ENCODE data around the gene GNB4. TPM values are rescaled to one million over a fixed set of nuclear protein-coding genes. Genes with fewer than 3 reads are reported as not detected.

Gene GNB4
- total RNA-seq, 1 donor from 2014 or later = 18.7 TPM

GRCh38 chr3:179414804-179415203 is 36.5 kb downstream of the GNB4 start:
- Mint-ChIP-seq H3K9me3 (no peaks in the 10 kb centered on the region), H3K27me3 (ENCODE audit: low read depth) (no peaks in the 10 kb centered on the region), H3K4me3 (no peak overlapping the region), H3K27ac (no peak overlapping the region), H3K36me3 (peaks cover 16% of the 10 kb centered on the region), H3K4me1 (no peaks in the 10 kb centered on the region)
- no peak for TF ChIP-seq CTCF (IDR thresholded peaks at IDR 0.05; ENCODE audit: unreplicated experiment)
- no peak for DNase-seq (ENCODE audit: low spot score in 2 of 2, unreplicated experiment in 2 of 2)

GRCh38 chr3:179410999-179411398 is 40.3 kb downstream of the GNB4 start:
- Mint-ChIP-seq H3K27ac (no peak overlapping the region), H3K4me1 (no peaks in the 10 kb centered on the region), H3K36me3 (peaks cover 9% of the 10 kb centered on the region), H3K9me3 (no peaks in the 10 kb centered on the region), H3K27me3 (ENCODE audit: low read depth) (no peaks in the 10 kb centered on the region), H3K4me3 (no peak overlapping the region)
- no peak for TF ChIP-seq CTCF (IDR thresholded peaks at IDR 0.05; ENCODE audit: unreplicated experiment)
- DNase-seq (ENCODE audit: low spot score in 2 of 2, unreplicated experiment in 2 of 2) = no peak

GRCh38 chr3:179410331-179410730 is 40.9 kb downstream of the GNB4 start:
- no peaks in the 10 kb centered on the region for H3K27me3 Mint-ChIP-seq (ENCODE audit: low read depth)
- TF ChIP-seq CTCF (IDR thresholded peaks at IDR 0.05; ENCODE audit: unreplicated experiment) = no peak
- no peaks in the 10 kb centered on the region for H3K9me3 Mint-ChIP-seq
- no peak for DNase-seq (ENCODE audit: low spot score in 2 of 2, unreplicated experiment in 2 of 2)
- H3K4me3 Mint-ChIP-seq = no peak overlapping the region
- no peaks in the 10 kb centered on the region for H3K4me1 Mint-ChIP-seq
- H3K27ac Mint-ChIP-seq = no peak overlapping the region
- H3K36me3 Mint-ChIP-seq = peaks cover 8% of the 10 kb centered on the region

- Mint-ChIP-seq H3K9me3 (no peaks in the 10 kb centered on the region), H3K4me1 (no peaks in the 10 kb centered on the region), H3K36me3 (peaks cover 12% of the 10 kb centered on the region), H3K27me3 (ENCODE audit: low read depth) (no peaks in the 10 kb centered on the region), H3K4me3 (no peak overlapping the region), H3K27ac (no peak overlapping the region)
- TF ChIP-seq CTCF (IDR thresholded peaks at IDR 0.05; ENCODE audit: unreplicated experiment) = no peak
- no peak for DNase-seq (ENCODE audit: low spot score in 2 of 2, unreplicated experiment in 2 of 2)
Measured at GRCh38 chr3:179404307-179404706, 47.0 kb downstream of the GNB4 start.

- Mint-ChIP-seq H3K9me3 (no peaks in the 10 kb centered on the region), H3K4me3 (no peak overlapping the region), H3K4me1 (no peaks in the 10 kb centered on the region), H3K27ac (no peak overlapping the region), H3K36me3 (peaks cover 14% of the 10 kb centered on the region), H3K27me3 (ENCODE audit: low read depth) (no peaks in the 10 kb centered on the region)
- DNase-seq (ENCODE audit: low spot score in 2 of 2, unreplicated experiment in 2 of 2) = no peak
- no peak for TF ChIP-seq CTCF (IDR thresholded peaks at IDR 0.05; ENCODE audit: unreplicated experiment)
Measured at GRCh38 chr3:179402963-179403362, 48.3 kb downstream of the GNB4 start.

GRCh38 chr3:179401561-179401960 is 49.7 kb downstream of the GNB4 start:
- Mint-ChIP-seq H3K36me3 (peaks cover 19% of the 10 kb centered on the region), H3K9me3 (no peaks in the 10 kb centered on the region), H3K4me3 (no peak overlapping the region), H3K27ac (no peak overlapping the region), H3K27me3 (ENCODE audit: low read depth) (no peaks in the 10 kb centered on the region), H3K4me1 (no peaks in the 10 kb centered on the region)
- no peak for TF ChIP-seq CTCF (IDR thresholded peaks at IDR 0.05; ENCODE audit: unreplicated experiment)
- no peak for DNase-seq (ENCODE audit: low spot score in 2 of 2, unreplicated experiment in 2 of 2)
